Stimulated activated CD4-positive, alpha-beta T cell treated with anti-CD3 and anti-CD28 coated beads, TNF-alpha, amount 100 ng/mL, for 1 hour (primary cell): ENCODE data around the gene TIRAP.
"Not testable (repeated sequence)": the region's sequence is repeated elsewhere in the genome, so short reads cannot be mapped to it uniquely, and the experiment has no call there.

ENCODE experiments used
- DNase-seq, 3 donors: peaks; one replicate each; pipeline ENCODE4 v3.0.0-alpha.2; 2020; ENCODE audit warnings: low read depth in 3 of 3, low spot score in 1 of 3

TIRAP gene, protein sequence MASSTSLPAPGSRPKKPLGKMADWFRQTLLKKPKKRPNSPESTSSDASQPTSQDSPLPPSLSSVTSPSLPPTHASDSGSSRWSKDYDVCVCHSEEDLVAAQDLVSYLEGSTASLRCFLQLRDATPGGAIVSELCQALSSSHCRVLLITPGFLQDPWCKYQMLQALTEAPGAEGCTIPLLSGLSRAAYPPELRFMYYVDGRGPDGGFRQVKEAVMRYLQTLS

DNA sequence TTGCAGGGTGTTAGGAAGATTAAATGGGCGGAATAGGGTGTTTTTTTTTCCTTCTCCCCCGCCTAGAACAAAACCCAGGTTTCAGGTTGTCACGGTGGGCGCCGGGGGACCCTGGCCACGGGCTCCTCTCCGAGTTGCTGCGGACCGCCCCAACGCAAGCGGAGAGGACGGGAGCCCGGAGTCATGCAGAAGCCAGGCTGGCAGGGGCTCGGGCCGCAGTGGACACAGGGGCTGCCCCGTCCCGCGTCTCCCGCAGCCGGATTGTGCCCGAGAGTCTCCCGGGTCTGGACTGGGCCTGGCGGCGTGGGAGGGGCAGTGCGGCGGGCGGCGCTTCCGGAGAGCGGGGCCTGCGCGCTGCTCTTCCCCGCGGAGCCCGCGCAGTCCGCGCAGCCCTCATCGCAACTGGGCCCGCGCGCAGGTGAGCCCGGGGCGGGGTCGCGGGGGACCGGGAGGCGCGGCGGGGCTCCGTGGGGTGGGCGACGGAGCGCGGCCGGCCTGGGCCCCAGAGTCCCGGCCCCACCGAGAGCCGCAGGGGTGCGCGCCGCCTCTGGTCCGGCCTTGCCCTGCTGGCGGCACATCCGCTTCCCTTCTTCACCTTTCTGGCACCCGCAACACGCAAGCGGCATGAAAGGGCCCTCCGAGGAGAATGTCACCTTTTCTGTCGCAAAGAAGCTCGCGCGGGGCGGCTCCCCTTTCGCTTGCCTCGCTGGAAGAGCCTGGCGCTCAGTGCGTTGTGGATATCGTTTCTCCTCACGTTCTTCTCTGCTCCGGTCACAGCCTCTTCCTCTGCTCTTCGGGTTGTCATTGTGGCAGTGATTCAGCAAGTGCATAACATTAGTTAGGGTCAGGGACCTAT lies at the start of gene TIRAP:
Gene TIRAP (plus strand): TSS at position 358 of the 856 bp plus-strand sequence. CDS start 7,802 bp downstream, outside the sequence.
- peak in 2 of 3 donors; percentile 21 to 35 for DNase-seq

DNA sequence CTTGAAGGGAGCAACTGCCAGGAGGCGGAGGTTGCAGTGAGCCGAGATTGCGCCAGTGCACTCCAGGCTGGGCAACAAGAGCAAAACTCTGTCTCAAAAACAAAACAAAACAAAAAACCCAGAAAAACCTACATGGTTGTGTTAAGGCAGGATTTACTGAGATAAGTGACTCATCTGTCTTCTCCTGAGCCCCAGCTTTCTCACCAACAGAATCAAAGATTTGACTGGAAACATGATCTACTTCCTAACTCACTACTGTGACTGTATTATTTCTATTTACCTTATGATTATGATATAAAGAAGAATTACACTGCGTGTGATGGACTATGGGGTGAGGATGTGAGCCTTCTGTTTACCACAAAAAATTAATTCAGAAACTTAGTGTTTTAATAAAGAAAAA lies 49.5 kb upstream of the TIRAP start:
- DNase-seq: no peak

DNA sequence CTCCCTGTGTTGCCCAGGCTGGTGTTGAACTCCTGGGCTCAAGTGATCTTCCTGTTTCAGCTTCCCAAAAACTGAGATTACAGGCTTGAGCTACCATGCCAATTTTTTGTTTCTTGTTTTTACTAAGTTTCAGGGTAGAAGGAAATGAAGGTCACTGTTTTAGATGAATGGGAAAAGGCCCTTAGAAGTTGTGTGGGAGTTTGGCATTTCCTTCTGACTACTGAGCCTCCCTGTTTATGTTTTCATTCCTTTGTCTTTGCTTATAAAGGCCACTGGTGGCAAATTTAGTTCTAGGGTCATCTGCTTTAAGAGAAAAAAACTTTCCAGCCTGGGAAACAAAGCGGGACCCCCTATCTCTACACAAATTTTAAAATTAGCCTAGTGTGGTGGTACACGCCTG lies 36.3 kb upstream of the TIRAP start:
- DNase-seq: no peak

DNA sequence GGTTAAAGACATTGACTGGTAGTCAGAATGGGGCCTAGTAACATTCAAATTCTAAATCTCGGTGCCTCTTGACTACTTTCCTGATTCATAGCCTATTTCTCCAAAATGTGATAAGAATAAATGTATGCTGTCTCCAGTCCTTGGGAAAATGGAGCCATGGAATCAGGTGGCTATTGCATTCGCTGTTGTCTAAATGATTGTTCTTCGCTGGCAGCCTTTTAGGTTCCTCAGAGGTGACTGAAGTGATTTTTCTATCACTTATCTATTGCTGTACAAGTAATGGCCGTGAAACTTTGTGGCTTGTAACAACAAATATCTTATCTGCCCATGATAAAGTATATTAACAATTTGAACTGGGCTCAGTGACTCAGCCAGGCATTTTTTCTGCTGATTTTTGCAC lies 29.6 kb upstream of the TIRAP start:
- no peak for DNase-seq

DNA sequence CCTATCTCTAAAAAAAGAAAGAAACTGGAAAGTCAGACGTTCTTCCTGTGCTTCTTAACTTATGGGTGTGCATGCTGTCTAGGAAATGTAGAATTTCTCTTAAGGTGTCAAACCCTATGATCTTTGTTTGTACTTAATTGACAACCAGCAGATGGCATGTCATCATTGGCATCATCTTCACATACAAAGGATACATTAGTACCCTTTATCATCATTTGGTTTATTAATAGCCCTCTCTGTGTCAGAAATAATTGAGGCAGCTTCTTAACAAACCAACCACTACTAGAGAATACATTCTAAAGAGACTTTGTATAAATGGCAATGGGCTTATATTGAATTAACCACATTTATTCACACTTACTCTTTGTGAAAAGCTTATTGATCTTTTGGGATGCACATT lies 28.1 kb upstream of the TIRAP start:
- DNase-seq: no peak

DNA sequence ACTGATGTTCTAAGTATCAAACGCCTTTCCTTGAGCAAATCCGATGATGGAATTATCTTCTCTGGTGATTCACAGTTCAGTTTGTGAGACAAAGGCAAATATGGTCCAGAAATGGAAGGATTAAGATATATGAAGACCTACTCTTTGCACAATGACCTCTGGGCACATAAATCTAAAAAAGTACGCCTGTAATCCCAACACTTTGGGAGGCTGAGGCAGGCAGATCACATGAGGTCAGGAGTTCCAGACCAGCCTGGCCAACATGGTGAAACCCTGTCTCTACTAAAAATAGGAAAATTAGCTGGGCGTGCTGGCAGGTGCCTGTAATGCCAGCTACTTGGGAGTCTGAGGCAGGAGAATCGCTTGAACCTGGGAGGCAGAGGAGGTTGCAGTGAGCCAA lies 27.4 kb upstream of the TIRAP start:
- not testable (repeated sequence) for DNase-seq

DNA sequence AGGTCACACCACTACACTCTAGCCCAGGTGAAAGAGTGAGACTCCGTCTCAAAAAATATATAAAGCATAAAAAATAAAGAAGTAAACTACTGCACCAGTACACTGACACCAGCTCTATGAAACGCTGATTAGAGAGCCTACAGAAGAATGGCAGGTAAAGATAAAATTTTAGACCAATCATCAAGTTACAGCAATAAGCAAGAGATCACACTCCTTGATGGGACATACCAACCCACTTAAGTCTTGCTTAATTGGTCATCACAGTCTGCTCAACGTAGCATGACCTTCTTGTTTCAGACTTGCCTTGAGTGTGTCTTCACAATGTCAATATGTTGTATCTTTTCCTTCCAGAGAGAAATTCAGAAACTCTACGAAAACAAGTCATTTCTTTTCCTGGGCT lies 26.7 kb upstream of the TIRAP start:
- no peak for DNase-seq

DNA sequence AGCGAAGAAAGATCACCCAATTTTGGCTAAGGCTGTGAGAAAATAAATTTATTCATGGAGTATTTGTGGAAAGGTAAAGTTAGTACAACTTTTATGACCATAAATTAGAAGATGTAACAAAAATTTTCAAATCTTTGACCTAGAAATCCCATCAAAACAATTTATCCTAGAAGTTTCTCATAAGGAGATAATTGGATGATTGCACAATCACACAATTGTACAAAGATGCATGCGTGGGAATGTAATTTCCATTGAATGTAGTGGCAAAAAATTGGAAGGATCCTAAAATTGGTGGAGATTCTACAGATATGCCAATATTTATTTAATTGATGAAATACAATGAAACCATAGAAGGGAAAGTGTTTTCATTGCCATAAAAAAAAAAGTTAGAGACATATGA lies 25.7 kb upstream of the TIRAP start:
- DNase-seq: no peak

DNA sequence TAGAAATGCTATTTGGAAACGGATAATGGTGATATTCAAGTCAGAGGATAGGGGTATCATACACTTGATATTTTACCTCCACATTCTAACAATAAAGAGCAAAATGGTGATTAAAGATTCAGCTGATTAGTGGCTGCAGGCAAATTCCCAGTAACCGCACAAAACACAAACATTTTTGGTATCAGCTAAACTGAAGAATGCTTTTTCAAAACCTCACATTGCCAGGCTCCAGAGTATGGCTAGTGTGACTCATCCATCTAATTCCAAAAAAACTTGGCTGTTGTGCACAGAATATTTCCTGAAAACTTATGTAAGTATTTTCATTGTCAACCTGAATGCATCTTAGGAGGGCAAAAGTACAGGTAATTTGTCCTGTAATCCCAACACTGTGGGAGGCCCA lies 25.1 kb upstream of the TIRAP start:
- no peak for DNase-seq

DNA sequence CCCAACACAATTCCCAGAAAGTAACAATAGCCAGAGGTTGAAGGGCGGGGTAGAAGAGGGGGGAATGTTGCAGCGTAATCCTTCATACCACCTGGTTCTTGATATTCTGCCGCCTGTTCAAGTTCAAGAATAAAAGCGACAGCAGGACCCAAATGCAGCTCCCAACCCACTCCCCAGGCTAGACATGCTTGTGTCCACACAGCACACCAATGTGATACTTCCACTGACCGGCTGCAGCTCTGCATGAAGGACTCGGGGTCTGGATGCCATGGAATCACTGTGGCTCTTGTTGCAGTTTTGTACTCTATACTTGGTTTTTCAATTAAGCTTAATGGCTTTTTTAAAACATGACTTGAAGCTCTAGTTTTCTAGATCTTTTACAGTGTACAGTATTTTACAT lies 20.7 kb upstream of the TIRAP start:
- no peak for DNase-seq

DNA sequence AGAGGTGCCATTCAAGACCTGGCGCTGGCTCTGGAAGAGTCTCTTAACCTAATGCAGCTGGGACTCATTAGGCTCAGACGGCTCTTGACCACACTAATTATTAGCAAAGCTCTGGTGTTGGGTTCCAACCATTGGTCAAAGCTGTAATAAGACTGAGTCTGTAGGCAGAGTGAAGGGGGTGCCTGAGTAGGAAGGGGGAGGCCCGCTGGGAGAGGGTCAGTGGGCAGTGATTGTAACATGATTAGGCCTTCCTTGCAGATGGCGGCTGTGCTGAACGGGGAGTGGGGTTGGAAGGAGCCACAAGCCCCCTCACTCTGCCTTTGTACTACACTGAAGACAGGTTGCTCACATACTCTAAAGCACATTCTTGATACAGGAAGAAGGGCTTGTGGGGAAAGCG lies 19.4 kb upstream of the TIRAP start:
- no peak for DNase-seq

DNA sequence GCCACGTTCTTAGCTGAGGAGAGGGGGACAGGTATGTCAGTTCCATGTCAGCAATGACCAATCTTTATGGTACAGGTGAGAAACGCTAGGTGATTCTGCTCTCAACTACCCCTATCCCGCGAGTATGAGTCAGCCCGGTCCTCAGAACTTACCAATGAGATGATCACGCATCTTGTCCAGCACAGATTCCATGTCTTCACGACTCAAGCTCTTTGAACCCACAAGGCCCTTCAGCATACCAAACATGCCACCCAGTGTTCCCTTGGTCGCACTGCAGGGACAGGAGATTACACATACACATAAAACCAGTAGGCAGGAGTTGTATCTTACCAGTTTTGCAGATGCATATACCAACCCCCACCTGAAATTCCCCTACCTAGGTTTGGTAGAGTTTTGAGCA lies 17.1 kb upstream of the TIRAP start:
- no peak for DNase-seq

DNA sequence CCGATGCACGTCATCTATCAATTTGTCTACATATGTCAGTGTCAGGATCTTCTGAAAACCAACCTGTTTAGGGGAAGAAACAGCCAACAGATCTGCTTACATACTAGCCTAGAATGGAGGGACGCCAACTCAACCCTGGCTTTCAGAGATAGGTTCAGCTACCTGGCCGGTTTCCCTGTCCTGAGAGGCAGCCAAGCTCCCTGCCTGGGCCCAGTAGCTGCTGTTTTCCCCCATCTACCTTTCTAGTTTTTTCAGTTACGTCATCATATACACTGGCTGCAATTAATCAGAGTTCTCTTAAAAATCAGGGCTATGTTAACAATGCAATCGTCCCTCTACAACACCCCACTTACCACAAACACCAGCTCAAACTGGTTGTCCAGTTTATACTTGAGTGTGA lies 15.2 kb upstream of the TIRAP start:
- no peak for DNase-seq

DNA sequence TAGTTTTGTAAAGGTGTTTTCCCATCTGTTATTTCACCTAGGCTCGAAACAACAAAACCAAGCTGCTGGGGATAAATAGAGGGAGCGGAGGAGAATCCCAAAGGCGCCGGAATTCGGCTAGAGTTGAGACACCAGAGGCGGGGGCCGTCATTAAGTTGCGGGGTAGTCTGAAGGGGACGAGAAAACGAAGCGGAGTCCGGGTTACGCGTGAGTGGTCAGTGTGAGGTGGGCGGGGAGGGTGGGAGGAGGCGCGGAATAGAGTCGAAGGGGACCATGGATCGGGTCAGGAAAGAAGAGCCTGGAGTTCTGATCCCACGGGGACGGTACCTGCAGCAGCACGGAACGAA lies 14.6 kb upstream of the TIRAP start:
- DNase-seq: no peak

DNA sequence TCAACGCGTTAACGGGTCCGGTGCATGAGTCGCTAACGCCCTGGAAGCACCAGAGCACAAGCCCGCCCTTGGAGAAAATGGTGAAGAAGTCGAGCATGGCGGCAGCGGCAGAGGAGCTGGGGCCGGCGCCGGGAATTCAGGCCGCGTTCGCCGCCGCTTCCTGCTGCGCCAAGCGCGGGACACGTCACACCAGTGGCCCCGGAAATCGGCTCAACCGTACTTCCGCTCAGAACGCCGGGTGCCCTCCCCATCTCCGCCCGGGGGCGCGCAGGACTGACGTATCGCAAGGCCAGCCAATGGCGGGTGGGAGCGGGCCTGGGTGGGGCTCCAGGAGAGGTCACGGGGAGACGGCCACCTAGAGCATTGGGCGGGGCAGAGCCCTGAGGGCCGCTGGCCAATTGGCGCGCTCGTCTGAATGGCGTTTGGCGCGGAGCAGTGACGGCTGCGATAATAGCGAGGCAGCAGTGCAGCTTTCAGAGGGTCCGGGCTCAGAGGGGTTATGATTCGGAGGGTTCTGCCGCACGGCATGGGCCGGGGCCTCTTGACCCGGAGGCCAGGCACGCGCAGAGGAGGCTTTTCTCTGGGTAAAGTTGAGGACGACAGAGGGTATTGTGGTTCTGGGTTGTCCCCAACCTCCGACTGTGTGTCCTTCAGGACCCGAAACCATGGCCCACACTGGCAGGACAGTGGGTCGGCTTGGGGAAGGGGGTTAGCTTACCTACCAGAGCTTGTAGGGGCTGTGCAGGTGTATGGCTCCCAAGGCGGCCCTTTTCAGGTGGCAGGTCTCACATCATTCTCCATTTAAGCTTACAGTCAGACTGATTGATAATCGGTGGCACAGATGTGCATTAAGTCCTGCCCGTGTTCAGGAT lies 13.9 kb upstream of the TIRAP start, which contains the start of the genes FOXRED1 and SRPRA:
Gene FOXRED1 (plus strand): TSS at position 447 of the 872 bp plus-strand sequence. CDS start 53 bp downstream, at position 500.
Gene SRPRA (minus strand): TSS at position 188 of the 872 bp plus-strand sequence. CDS start 91 bp downstream, at position 97.
- DNase-seq: peak; percentile 97 to 98 (median 98)

DNA sequence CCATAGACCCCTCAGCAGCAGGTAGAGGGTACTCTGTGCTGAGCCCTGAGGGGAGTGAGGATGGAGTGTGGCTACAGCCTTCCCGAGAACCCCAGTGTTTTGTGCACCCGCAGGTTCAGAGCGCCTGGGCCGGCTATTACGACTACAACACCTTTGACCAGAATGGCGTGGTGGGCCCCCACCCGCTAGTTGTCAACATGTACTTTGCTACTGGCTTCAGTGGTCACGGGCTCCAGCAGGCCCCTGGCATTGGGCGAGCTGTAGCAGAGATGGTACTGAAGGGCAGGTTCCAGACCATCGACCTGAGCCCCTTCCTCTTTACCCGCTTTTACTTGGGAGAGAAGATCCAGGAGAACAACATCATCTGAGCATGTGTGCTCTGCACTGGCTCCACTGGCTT lies 5.6 kb upstream of the TIRAP start:
- no peak for DNase-seq

DNA sequence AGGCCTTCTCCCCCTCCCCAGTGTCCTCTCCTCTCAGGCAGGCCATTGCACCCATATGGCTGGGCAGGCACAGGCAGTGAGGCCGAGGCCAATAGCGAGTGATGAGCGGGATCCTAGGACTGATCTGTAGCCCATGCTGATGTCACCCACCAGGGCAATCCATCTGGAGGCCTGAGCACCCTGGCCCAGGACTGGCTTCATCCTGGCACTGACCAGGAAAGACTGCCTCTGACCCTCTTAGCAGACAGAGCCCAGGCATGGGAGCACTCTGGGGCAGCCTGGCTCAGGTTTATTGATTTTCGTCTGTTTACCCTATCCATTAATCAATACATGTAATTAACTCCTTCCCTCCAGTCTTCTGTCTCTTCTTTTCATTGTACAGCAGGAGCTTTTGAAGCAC lies 5.1 kb upstream of the TIRAP start:
- DNase-seq: no peak

DNA sequence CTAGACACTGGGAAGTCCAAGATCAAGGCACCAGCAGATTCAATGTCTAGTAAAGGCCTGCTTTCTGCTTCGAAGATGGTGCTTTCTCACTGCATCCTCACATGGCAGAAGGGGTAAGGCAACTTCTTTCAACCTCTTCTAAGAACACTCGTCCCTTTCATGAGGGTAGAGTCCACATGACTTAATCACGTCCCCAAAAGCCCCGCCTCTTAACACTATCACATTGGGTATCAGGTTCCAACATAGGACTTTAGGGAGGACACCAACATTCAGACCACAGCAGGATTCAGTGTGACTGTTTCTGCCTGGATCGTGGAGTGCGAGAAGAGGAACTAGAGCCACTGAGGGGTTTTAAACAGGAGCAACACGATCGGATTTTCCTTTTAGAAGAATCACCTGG lies 3.7 kb upstream of the TIRAP start:
- no peak for DNase-seq

DNA sequence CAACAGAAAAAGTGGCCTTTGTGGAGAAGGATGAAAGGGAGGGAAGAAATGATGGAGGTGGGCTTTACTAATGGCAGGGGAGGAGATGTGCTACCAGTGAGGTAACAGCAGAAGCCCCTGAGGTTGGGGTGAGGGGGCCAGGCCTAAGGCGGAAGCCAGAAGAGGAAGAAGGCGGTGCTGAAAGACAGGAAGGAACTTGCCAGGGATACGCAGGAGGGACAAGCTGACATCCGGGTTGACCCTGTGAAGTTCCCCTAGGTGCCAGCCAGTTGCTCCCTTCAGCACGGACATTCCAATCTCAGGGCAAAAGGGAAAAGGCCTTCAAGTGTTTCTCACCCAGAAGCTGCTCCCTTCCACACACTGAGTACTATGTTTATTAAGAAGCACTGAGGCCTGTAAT lies 2.3 kb upstream of the TIRAP start:
- DNase-seq: no peak

DNA sequence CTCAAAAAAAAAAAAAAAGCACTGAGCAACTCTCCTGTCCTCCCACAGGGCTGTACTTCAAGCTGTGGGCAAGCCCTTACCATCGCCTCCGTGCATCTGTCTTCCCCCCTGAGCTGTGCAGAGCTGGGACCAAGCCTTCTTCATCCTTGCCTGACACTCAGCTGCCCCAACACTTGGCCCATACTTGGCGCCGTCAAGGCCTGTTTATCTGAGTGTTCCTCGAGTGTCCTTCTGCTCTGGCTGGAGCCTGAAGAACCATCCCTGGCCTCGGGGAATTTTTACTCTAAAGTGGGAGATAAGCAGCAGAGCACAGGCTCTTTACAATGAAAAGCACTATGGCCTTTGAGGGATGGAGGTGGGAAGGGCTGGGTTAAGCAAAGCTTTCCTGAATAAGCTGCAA lies 1.6 kb upstream of the TIRAP start:
- DNase-seq: no peak

DNA sequence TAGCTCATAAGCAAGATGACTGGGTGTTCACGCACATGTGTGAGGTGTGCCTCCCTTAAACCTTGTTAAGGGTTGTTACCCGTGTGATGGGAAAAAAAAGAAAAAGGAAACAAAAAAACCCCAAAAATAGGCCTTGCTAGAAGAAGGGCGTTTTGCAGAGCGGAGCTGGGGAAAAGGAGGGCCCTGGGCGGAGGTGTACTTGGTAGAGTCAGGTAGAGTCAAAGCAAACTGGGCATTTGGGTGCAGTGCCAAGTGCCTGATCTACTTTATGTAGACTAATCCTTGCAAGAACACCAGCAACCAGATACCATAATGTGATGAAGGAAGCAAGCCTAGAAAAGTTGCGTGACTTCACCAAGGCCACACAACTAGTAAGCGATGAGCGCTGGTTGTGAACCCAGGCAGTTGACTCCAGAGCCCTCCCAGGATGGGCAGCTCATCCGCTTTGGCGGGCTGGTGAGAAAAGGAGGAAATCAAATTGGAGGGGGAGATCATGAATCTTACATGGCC lies 1.2 kb upstream of the TIRAP start:
- DNase-seq: no peak
